Uterus (tissue), 4 donors: ENCODE results near the gene ADH1B. TPM values are rescaled to one million over a fixed set of nuclear protein-coding genes. Genes with fewer than 3 reads are reported as not detected.

Experiments used
- DNase-seq, 2 donors: peaks; one replicate each; pipeline ENCODE4 v3.0.0-alpha.2; 2019 to 2020
- H3K27ac ChIP-seq, 2 donors: fragments of 200-600 bp; sonication (generic); 1 replicate in 1 of 2; 2 replicates in 1 of 2; pipeline ENCODE4 v1.5.1; 2016 to 2018
- H3K27me3 ChIP-seq, 2 donors: fragments of 200-600 bp; sonication (generic); one replicate each; pipeline ENCODE4 v1.5.1; 2018 to 2019; ENCODE audit warnings: control low read depth in 1 of 2
- H3K36me3 ChIP-seq, 2 donors: fragments of 200-600 bp; sonication (generic); one replicate each; pipeline ENCODE4 v1.5.1; 2019; ENCODE audit warnings: control low read depth in 1 of 2
- H3K4me1 ChIP-seq, 2 donors: fragments of 200-600 bp; sonication (generic); one replicate each; pipeline ENCODE4 v1.5.1; 2018 to 2019; ENCODE audit warnings: control low read depth in 1 of 2
- H3K4me3 ChIP-seq, 2 donors: fragments of 200-600 bp; sonication (generic); 1 replicate in 1 of 2; 2 replicates in 1 of 2; pipeline ENCODE4 v1.5.1; 2018 to 2019; ENCODE audit warnings: mild to moderate bottlenecking in 1 of 2
- H3K9me3 ChIP-seq, 2 donors: fragments of 200-600 bp; sonication (generic); one replicate each; pipeline ENCODE4 v1.5.1; 2019; ENCODE audit warnings: control low read depth in 1 of 2
- CTCF ChIP-seq, 4 experiments: fragments of 200-600 bp in 2 of 4; fragments of 450-650 bp in 2 of 4; sonication (generic) in 2 of 4; IDR thresholded peaks; one replicate each; pipeline ENCODE4 v1.5.1; 2016 to 2019; ENCODE audit warnings: antibody characterized with exemption in 4 of 4, mild to moderate bottlenecking in 2 of 4, moderate library complexity in 1 of 4
- POLR2A ChIP-seq, 2 donors: fragments of 450-650 bp; IDR thresholded peaks; one replicate each; pipeline ENCODE4 v1.6.1; 2016; ENCODE audit warnings: antibody characterized with exemption in 2 of 2, mild to moderate bottlenecking in 1 of 2, moderate library complexity in 1 of 2
- intact Hi-C: fragments of 100-400 bp; cut with DNase I; formaldehyde crosslinking; loops from one replicate; pipeline ENCODE4 v1.15.1; 2023; ENCODE audit warnings: low total_unique reads
- total RNA-seq, 4 donors: library from RNA; depleted of rRNA in 3 of 4; stranded (reverse); fragments of >200 nt in 3 of 4; gene quantifications; one replicate each; pipeline versions ENCODE4 v1.1.0 to v1.2.4, GENCODE V29; 2014 to 2023
- donor health status: DM: yes; HTN: yes; CAD: no.

The ADH1B gene
- total RNA-seq, 4 donors from 2014 or later, result 6.7 to 703 (median 522) TPM

- Histone ChIP-seq H3K27ac (no peak overlapping the region), H3K4me3 (no peak overlapping the region), H3K9me3 (no peaks in the 10 kb centered on the region), H3K4me1 (no peaks in the 10 kb centered on the region), H3K27me3 (no peaks in the 10 kb centered on the region), H3K36me3 (no peaks in the 10 kb centered on the region)
- no peak for TF ChIP-seq CTCF (IDR thresholded peaks at IDR 0.05)
- no peak for DNase-seq
- intact Hi-C loops, result no loop called here
These were observed 44.8 kb downstream of the ADH1B start for GRCh38 chr4:99276417-99276816.

GRCh38 chr4:99275885-99276284 is 45.3 kb downstream of the ADH1B start:
- Histone ChIP-seq H3K4me3 (no peak overlapping the region), H3K27ac (no peak overlapping the region), H3K9me3 (no peaks in the 10 kb centered on the region), H3K36me3 (no peaks in the 10 kb centered on the region), H3K4me1 (no peaks in the 10 kb centered on the region), H3K27me3 (no peaks in the 10 kb centered on the region)
- intact Hi-C loops, result no loop called here
- no peak for DNase-seq
- TF ChIP-seq CTCF (IDR thresholded peaks at IDR 0.05) (no peak), POLR2A (IDR thresholded peaks at IDR 0.05) (no peak)

GRCh38 chr4:99275050-99275449 is 46.2 kb downstream of the ADH1B start:
- DNase-seq, result no peak
- H3K9me3 ChIP-seq, result no peaks in the 10 kb centered on the region
- H3K4me3 ChIP-seq, result no peak overlapping the region
- H3K36me3 ChIP-seq, result no peaks in the 10 kb centered on the region
- H3K27me3 ChIP-seq, result no peaks in the 10 kb centered on the region
- no peak for TF ChIP-seq CTCF (IDR thresholded peaks at IDR 0.05)
- no peak for TF ChIP-seq POLR2A (IDR thresholded peaks at IDR 0.05)
- H3K4me1 ChIP-seq, result no peaks in the 10 kb centered on the region
- H3K27ac ChIP-seq, result no peak overlapping the region
- intact Hi-C loops, result no loop called here

GRCh38 chr4:99273704-99274103 is 47.5 kb downstream of the ADH1B start:
- Histone ChIP-seq H3K4me3 (no peak overlapping the region), H3K27ac (no peak overlapping the region), H3K27me3 (no peaks in the 10 kb centered on the region), H3K4me1 (no peaks in the 10 kb centered on the region), H3K9me3 (no peaks in the 10 kb centered on the region), H3K36me3 (no peaks in the 10 kb centered on the region)
- TF ChIP-seq POLR2A (IDR thresholded peaks at IDR 0.05) (no peak), CTCF (IDR thresholded peaks at IDR 0.05) (no peak)
- DNase-seq, result no peak
- intact Hi-C loops, result no loop called here

- Histone ChIP-seq H3K27me3 (no peaks in the 10 kb centered on the region), H3K9me3 (no peaks in the 10 kb centered on the region), H3K4me1 (no peaks in the 10 kb centered on the region), H3K4me3 (no peak overlapping the region), H3K27ac (no peak overlapping the region), H3K36me3 (no peaks in the 10 kb centered on the region)
- no peak for DNase-seq
- intact Hi-C loops, result no loop called here
- no peak for TF ChIP-seq CTCF (IDR thresholded peaks at IDR 0.05)
- TF ChIP-seq POLR2A (IDR thresholded peaks at IDR 0.05), result no peak
These were observed 56.3 kb downstream of the ADH1B start for GRCh38 chr4:99264927-99265326.

Other genes with a start within 250 kb of the ADH1B start
- 100 to 1,000 TPM; 140 to 195 (median 175) TPM for gene ADH5, start 232.6 kb downstream of the ADH1B start, total RNA-seq
- gene ADH4, start 177.1 kb downstream of the ADH1B start, total RNA-seq, result 1 to 10 TPM in 1 of 4 donors, not detected in 3; 3.2 TPM
- 1 to 10 TPM in 1 of 4 donors, not detected in 3; 3.4 TPM for gene ADH6, start 102.2 kb downstream of the ADH1B start, total RNA-seq
- 1 to 10 TPM in 1 of 4 donors, under 1 TPM in 1, not detected in 2; 0.88 to 5.0 TPM for gene ADH1A, start 30.4 kb downstream of the ADH1B start, total RNA-seq
- 1 to 10 TPM in 3 of 4 donors, under 1 TPM in 1; 0.29 to 4.7 (median 2.3) TPM for gene ADH1C, start 31.3 kb upstream of the ADH1B start, total RNA-seq
- gene ADH7, start 113.9 kb upstream of the ADH1B start, total RNA-seq, result not detected
- gene C4orf17, start 189.6 kb upstream of the ADH1B start, total RNA-seq, result not detected
- gene TRMT10A, start 242.6 kb upstream of the ADH1B start, total RNA-seq, result 10 to 100 TPM in 1 of 4 donors, 1 to 10 TPM in 1, under 1 TPM in 2; under 0.01 to 11.9 (median 2.1) TPM